Measurements from ENCODE around the gene MRPL3.

Gene MRPL3

DNA sequence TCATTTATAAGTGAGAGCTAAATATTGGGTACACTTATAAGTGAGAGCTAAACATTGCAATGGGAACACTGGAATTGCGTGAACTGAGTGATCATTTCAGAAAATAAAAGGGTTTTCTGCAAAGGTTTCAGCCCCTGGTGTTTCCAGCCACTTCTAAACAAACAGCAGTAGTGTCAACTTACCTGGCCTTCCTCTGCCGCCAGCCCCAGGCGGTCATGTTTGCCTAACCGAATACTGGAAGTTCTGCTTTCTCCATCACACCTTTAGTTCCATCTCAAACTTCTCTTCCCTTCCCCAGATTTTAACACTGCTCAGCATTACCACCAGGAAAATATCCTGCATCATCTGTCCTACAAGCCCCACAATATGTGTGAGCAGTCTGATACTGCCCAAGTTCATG, 58.6 kb downstream of the MRPL3 start:
- H3K27ac ChIP-seq = peak overlapping the region; percentile 20; the same call in 1 of the 2 replicates
- TF ChIP-seq, protein P1, sequence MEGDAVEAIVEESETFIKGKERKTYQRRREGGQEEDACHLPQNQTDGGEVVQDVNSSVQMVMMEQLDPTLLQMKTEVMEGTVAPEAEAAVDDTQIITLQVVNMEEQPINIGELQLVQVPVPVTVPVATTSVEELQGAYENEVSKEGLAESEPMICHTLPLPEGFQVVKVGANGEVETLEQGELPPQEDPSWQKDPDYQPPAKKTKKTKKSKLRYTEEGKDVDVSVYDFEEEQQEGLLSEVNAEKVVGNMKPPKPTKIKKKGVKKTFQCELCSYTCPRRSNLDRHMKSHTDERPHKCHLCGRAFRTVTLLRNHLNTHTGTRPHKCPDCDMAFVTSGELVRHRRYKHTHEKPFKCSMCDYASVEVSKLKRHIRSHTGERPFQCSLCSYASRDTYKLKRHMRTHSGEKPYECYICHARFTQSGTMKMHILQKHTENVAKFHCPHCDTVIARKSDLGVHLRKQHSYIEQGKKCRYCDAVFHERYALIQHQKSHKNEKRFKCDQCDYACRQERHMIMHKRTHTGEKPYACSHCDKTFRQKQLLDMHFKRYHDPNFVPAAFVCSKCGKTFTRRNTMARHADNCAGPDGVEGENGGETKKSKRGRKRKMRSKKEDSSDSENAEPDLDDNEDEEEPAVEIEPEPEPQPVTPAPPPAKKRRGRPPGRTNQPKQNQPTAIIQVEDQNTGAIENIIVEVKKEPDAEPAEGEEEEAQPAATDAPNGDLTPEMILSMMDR (conservative IDR thresholded peaks at IDR 0.05) = no peak

DNA sequence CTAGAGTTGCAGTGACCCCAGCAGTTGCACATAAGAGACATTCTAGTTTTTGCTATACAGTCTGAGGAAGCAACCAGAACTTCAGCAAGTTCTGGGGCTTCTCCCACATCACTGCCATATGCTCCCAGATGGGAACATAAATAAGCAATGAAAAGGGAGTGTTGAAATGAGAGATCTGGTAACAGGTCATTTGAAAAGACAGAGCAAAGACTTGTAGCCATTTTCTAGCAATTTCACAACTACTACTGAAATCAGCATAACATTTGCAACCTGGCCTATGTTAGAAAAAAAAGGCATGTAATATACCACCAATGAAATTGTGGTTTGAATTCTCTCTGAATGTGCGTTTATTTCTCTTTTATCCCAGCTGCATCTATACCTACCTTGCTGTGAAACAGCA, 63.7 kb downstream of the MRPL3 start:
- no peak overlapping the region for H3K27ac ChIP-seq
- TF ChIP-seq, protein P1 (conservative IDR thresholded peaks at IDR 0.05) = no peak

DNA sequence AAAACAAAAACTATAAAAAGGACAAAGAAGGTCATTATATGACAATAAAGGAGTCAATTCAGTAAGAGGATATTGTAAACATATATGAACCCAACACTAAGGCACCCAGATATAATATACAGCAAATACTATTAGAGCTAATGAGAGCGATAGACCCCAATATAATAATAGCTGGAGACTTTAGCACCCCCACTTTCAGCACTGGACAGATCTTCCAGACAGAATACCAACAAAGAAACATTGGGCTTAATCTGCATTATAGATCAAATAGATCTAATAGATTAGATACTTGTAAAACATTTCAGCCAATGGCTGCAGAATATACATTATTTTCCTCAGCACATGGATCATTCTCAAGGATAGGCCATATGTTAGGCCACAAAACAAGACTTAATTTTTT, 67.8 kb downstream of the MRPL3 start:
- no peak overlapping the region for H3K27ac ChIP-seq
- TF ChIP-seq, protein P1 (conservative IDR thresholded peaks at IDR 0.05) = no peak

DNA sequence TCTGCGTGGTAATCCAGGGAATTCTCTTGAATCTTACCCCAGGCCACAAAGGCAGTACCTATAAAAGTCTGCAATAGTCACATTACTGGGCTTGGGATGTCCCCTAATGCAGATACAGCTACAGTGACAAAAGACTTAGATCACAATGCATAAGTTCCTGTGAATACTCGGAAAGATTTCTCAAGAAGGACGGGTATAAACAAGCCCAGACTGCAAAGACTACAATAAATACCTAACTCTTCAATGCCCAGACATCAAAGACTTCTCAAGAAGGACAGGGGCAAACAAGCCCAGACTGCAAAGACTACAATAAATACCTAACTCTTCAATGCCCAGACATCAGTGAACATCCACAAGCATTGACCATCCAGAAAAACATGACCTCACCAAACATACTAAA, 70.3 kb downstream of the MRPL3 start:
- no peak overlapping the region for H3K27ac ChIP-seq
- TF ChIP-seq, protein P1 (conservative IDR thresholded peaks at IDR 0.05) = no peak

DNA sequence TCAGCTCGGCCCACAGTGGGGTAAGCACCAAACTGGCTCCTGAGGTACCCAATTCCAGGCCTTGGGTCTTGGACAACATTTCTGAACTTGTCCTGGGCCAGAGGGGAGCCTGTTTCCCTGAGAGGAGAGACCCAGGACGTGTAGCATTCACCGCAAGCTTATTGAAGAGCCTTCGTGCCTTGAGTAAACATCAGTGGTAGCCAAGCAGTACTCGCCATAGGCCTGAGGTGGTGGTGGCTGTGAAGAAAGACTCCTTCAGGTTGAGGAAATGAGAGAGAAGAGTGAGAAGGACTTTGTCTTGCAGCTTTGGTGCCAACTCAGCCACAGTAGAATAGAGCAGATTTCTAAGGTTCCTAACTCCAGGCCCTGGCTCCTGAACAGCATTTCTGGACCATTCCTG, 71.0 kb downstream of the MRPL3 start:
- H3K27ac ChIP-seq = no peak overlapping the region
- TF ChIP-seq, protein P1 (conservative IDR thresholded peaks at IDR 0.05) = no peak

DNA sequence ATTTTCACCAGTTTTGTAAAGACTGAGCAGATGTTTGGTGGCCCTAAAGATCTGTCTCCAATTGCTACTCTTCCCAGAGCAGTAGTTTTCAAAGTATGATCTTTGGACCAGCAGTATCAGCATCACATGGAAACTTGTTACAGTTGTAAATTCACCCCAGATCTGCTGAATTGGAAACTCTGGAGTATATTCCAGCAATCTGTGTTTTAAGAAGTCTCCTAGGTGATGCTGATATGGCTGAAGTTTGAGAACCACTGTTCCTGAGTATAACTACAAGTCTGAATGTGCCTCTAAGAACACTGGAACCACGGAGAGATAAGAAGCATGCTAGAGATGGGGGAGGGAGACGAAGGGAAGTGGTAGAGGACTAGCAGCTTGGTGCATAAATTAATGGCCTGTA, 75.5 kb downstream of the MRPL3 start:
- TF ChIP-seq, protein P1 (conservative IDR thresholded peaks at IDR 0.05) = no peak
- H3K27ac ChIP-seq = no peak overlapping the region

DNA sequence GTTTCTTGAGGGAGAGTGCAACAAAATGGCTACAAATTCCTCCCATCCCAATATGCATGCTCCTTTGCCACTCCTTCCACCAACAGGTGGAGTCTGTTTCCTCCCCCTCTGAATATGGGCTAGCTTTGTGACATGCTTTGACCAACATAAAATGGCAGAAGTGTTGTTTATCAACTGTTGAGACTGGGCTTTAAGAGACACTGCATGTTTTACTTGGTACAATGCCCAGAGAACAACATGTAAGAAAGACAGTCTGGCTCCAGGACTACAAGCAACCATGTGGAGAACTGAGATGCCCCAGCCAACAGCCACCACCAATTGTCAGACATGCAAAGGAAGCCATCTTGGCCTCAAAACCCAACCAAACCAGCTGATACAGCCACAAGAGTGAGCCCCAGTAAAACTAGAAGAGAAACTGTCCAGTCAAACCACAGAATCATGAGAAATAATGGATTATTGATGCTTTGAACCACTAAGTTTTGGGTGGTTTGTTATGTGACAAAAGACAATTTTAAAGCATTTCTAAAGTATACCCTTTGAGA, 80.7 kb downstream of the MRPL3 start:
- peak overlapping the region; percentile 49 for H3K27ac ChIP-seq
- TF ChIP-seq, protein P1 (conservative IDR thresholded peaks at IDR 0.05) = no peak

All from VCaP (cell line).